Measurements from ENCODE around the gene NATD1.

NATD1 gene

DNA sequence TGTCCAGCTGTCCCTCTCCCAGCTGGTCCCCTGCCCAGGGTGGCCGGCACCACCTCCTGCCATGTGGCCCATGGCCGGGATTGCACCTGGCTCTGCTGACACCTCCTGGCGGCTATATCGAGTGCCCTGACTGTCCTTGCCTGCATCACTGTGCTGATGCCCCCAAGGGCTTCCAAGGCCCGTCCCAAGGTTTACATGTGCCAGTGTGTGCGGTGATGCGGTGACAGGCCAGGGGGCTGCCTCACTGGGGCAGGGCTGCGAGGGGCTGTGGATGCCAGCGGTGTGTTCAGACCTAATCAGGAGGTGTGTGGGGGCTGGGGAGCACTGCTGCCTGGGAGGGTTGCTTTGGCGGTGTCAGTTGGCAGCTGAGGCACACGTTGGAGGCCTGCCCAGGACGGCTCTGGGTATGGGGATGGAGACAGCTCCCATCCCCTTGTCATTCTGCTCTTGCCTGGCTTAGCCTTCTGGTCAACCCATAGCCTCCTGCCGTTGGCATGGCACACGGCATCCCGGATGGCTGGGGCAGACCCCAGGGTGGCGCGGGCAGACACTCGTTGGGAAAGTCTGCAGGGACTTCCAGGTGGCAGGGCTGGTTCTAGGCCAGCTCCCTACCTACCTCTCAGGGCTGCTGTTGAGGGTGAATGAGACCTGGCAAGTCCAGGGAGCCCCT, 36.8 kb upstream of the NATD1 start:
- no peak for DNase-seq

DNA sequence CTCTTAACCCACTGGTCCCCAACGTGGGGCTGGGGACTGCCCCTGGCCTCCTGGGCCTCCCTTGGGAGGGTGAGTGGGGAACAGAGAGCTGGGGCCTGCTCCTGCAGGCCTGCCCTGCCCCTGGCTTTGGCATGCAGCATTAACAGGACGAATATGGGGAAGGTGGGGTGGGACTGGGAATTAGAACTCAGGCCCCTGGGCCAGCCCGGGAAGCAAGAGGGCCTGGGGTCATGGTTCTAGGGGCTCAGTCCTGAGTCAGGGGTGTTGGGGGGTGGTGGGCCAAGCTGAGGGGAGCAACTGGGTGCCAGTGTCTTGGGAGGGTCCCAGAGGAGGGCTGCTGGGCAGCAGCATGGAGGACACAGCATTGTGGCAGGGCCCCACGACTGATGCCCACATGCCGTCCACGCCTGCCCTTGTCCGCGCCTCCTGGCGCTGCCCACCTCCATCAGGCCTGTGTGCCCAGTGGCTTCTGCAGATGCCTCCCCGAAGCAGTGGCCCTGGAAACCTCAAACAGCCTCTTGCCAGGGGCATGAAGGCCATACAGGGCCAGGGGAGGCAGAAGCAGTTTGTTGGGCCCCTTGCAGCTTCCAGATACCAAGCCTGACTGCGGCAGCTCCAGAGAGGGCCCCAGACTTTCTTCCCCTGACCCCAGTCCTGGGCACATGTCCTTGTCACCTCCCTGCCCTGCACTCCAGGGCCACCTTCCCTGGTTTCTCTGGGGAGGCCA, 36.1 kb upstream of the NATD1 start:
- DNase-seq: no peak

GRCh38 chr17:21288571-21289017, 35.4 kb upstream of the NATD1 start:
- no peak for DNase-seq

DNA sequence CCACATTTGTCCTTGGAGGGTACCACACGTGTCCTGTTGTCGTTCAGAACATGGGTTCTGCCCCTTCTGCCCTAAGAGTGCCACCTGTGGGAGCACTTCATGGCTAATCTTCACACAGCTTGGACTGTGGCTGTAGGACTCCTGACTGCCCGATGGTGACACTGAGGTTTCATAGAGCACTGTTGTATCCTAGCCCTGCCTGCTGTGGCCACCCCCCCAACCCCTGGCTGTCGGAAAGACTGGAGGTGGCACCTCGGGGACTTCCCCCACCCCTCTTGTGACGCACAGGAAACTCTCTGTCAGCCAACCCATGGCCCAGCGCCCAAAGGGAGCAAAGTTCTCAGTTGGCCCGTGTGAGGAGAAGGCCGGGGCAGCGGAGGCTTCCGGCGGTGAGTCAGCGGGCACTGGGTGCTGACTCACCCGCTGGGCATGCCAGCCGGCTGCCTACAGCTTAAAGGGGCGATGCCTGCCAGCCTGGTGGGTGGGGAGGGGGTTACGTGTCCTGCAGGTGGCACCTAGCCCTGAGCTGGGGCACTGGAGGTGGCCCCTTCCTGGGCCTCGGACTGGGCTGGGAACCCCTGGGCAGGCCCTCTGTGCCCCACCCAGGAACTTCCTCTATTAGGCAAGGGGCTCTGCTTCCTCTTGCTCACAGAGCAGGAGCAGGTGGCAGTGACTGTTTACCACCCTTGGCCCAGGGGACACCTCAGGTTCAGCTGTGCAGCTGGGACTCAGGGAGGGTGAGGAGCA, 34.7 kb upstream of the NATD1 start:
- peak; percentile 90 for DNase-seq

GRCh38 chr17:21286909-21287702, 33.9 kb upstream of the NATD1 start:
- no peak for DNase-seq

GRCh38 chr17:21286066-21286770, 33.0 kb upstream of the NATD1 start:
- no peak for DNase-seq

DNA sequence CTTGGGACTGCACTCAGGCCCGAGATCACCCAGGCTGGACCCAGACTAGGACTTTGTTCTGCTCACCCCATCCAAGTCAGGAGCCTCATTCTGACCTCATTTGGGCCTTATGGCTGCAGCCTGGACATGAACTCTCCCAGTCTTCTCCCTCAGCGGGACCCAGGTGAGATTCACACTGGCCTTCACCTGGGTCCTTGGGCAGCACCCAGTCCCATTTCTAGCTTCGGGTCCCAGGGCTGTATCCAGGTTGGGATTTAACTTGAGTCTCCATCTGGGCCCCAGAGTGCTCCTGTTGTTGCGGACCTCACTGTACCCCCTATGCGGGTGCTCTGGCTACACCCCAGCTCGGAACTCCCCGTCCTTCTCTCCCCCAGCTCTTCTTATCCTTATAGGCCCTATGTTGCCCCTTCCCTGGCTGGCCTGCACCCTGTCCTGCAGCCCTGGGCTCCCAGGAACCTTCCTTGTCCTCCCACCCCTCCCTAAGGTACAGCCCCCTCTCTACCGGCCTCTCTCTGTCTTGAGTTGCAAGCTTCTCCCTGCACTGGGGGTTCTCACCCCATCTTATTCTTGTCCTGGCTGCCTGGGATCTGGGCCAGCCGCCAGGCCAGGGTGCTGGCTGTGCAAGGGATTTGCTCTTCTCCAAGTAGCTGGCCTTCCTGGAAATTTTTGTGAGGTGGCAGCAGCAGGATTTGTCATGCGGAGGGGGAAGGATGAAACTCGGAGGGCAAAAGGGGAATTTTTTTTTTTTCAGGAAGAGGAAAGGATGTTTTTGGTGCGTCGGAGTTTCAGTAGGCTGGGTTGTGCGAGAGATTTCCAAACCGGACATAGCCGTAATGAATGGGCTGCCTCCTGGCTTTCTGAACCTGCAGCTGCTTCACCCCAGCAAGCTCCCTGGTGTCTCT, 32.2 kb upstream of the NATD1 start:
- DNase-seq: no peak

- DNase-seq: peak; percentile 98
These were observed 31.3 kb upstream of the NATD1 start, which contains the start of gene MAP2K3 for GRCh38 chr17:21284319-21285163. Gene MAP2K3 (plus strand): TSS chr17:21284711. CDS start chr17:21284921, 210 bp downstream.

DNA sequence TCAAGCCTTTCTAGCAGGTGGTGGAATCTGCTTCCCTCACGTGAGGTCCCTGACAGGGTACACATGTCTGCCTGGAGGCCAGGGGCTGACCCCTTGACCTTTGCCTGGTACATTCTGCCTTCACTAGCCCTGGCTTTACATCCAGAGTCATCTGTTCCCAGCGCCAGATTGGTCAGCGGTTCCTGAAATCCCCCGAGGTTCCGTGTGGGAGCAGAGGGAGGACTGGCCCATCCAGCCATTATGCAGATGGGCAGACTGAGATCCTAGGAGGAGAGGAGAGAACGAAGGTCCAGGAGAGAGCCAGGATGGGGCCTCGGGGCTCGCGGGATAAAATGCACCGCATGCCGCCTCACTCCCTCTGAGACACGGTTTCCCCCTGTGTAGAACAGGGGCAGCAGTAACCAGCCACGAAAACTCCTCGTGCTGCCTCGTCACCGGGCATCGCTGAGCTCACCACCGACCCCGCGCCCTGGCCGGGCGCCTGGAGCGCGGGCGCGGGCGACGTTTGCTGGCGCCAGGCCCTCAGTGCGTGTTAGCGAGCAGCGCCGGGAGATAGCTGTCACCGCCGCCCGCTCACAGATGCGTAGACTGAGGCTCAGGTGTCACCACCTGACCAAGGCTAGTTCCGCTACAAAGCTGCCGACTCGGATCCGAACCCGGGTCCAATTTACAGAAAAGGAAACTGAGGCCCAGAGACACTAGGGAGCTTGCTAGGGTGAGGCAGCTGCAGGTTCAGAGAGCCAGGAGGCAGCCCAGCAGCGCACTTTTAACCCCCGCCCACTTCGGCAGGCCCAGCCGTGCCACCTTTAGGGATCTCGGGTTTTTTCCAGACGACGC, 30.5 kb upstream of the NATD1 start:
- no peak for DNase-seq

- no peak for DNase-seq
These were observed 29.6 kb upstream of the NATD1 start for GRCh38 chr17:21282850-21283249.

DNA sequence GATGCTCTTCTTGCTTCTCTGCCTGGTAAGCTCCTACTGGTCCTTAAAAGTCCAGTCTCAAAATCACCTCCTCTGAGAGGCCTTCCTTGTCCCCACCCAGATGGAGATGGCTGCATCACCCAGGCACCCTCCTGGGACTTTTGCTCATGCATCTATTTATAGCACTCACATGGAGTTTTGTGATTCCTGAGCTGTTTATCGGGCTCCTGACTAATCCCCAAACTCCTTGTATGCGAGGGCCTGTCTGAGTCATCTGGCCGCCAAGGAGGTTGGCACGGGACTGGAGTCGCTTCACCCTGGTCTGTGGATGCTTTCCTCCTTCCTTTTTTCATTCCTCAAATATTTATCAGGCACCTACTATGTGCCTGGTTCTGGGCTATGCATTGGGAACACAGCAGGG, 29.0 kb upstream of the NATD1 start:
- DNase-seq: no peak

DNA sequence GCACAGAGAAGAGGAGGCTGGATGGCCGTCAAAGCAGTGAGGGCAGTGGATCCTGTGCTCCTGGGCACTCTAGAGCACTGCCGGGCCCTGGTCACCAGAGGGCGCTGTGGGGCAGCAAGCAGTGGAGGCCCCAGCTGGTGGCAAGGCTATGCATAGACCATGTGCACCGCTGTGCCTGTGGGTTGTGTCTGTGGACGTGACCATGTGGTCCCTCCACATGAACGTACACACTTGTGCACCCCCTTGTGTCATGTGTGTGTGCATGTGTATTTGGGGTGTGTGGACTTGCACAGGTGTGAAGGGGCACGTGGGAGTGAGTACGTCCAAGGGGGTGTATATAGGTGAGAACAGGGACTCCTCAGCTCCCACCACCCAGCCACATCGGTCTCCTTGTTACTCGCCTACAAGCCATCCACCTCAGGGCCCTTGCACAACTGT, 26.9 kb upstream of the NATD1 start:
- DNase-seq: peak; percentile 91

- DNase-seq: no peak
These were observed 26.4 kb upstream of the NATD1 start for GRCh38 chr17:21279582-21279981.

DNA sequence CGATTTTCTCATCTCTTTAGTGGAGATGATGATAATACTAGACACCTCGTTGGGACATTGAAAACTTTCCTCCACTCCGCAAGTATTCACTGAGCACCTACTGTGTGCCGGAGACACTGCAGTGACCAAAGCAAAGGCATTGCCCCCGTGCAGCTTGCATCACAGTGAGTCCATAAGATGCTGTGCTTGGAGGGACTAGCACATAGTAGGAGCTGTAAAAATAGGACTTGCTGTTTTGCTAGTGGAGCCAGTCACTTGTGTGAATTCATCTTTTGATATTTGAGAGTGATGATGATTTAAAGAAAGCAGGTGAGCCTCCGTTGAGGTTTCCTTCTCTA, 26.0 kb upstream of the NATD1 start:
- DNase-seq: no peak

DNA sequence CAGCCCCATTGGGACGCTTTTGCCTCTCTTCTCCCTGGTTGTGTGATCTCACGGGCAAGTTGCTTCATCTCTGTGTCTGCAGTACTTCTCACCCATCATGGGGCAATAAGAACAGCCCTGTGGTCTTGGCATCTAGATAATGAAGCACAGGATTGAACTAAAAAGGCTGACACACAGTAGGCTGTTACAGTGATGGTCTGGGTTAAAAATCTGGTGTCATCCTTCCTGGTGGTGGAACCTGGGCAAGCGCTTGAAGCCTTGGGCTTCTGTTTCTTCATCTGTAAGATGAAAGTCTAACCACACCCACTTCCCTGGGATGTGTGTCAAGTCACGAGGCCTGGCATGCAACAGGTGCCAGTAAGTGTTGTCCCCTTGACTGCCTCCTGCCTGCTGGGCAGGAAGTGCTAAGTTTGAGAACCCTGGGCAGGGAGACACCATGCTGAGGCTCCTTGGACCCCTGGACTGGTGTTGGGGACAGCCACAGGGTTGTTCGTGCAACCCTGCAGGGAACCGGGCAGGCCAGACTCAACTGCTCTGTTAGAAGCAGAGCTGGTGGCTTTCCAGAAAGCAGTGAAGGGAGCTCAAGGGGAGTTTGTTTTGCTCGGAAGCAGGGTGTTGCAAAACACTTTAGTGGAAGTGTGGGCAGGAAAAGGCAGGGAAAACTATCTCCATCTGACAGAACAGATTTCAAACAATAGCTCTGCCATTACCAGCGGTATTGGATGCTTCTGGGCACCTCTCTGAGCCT, 25.4 kb upstream of the NATD1 start:
- no peak for DNase-seq

- DNase-seq: no peak
These were observed 24.1 kb upstream of the NATD1 start for GRCh38 chr17:21277332-21277731.

- no peak for DNase-seq
These were observed 23.0 kb upstream of the NATD1 start for GRCh38 chr17:21276264-21276588.

- DNase-seq: peak; percentile 99
These were observed 22.5 kb upstream of the NATD1 start for GRCh38 chr17:21275579-21276263.

Measured in activated CD4-positive, CD25-positive, alpha-beta regulatory T cell treated with anti-CD3 and anti-CD28 coated beads, Interleukin-2, amount 50 U/mL, for 72 hours (primary cell).